HG03060 (cell line): ENCODE results near the gene ARHGAP15.
"Not testable (repeated sequence)": the region's sequence is repeated elsewhere in the genome, so short reads cannot be mapped to it uniquely, and the experiment has no call there.

Experiments used
- ATAC-seq: cut with Tn5 transposase; IDR thresholded peaks from one replicate; pipeline ENCODE4 v1.9.1; 2021; ENCODE audit warnings: low read depth, moderate number of reproducible peaks; ENCODE audit not compliant: unreplicated experiment

ARHGAP15 gene

GRCh38 chr2:143513081-143513480 is 383.9 kb downstream of the ARHGAP15 start:
- ATAC-seq: no peak

GRCh38 chr2:143514413-143514812 is 385.2 kb downstream of the ARHGAP15 start:
- no peak for ATAC-seq

GRCh38 chr2:143515318-143515717 is 386.1 kb downstream of the ARHGAP15 start:
- ATAC-seq: no peak

- no peak for ATAC-seq
Measured at GRCh38 chr2:143519521-143519920, 390.3 kb downstream of the ARHGAP15 start.

GRCh38 chr2:143521396-143521795 is 392.2 kb downstream of the ARHGAP15 start:
- ATAC-seq: no peak

- ATAC-seq: no peak
Measured at GRCh38 chr2:143522699-143523098, 393.5 kb downstream of the ARHGAP15 start.

DNA sequence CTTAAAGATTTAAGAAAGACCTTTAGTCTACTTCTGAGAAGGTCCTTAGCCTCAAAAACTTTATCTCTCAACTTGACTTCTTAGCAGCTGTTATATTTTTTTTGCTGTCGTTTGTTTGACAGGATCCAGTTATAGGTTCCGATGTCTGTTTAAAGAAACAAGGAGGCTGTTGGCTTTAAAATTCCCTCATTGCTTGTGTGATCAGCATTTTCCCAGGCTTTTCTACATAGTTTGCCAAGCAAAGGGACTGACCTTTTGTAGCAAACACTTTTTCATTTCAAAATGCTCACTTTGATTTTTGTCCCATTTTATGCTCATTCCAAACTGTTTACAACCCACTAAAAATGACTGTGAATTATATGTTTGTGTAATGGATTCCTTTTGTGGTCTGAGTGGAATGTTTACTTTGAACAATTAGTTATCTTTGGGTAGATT is 394.9 kb downstream of the ARHGAP15 start:
- ATAC-seq: no peak

DNA sequence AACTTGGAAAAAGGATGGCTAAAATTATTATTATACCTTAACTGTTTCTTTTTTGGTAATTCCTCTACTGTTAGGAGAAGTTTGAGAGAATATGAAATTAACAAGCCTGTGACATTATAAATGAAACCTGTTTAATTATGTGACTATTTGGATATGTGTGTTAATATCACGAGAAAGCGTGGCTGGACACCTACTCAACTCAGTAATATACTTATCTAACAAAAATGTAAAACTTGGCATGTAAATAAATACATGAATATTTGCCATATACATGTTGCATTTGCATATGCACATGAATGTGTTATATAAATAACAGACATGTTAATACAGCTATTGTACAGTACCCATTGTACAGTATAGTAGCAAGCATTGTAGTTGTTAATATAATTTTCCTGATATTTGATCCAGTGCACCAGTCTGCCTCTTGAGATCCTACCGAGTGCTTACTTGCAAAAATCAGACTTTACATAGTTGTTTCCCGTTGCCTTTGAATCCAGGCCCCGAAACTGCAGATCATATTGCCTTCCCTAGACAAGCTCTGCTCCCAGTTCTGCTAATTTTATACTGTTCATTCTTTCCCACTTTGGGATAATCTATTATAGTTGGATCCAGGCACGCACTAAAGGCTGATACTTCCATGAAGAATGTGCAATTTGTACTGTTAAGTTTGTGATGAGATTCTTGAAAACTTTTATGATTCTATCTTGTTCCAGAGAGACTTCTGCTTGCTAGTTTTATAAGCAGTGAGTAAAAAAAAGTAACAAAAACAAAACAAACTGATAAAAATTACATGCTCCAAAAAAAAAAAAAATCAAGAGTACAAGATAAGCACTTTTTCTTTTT is 395.6 kb downstream of the ARHGAP15 start:
- ATAC-seq: no peak

GRCh38 chr2:143525402-143525860 is 396.2 kb downstream of the ARHGAP15 start:
- no peak for ATAC-seq

DNA sequence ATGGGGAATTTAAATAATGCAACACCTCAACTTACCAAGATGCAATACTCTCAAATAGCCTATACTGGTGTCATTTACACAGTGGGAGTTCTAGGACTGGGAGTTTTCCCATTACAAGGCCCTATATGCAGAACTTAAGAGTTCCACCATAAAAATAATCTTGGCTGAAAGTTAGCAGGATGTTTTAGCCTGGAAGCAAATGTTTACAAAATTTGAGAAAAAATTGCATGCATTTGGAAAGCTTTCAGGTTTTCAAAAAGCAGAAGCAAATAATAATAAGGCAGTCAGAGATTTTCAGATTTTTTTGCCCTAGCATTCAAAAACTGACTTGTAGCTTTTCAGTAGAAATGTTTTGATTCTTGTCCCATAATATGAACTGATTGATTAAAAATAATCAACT is 397.3 kb downstream of the ARHGAP15 start:
- ATAC-seq: no peak

- no peak for ATAC-seq
Measured at GRCh38 chr2:143528021-143528420, 398.8 kb downstream of the ARHGAP15 start.

- no peak for ATAC-seq
Measured at GRCh38 chr2:143529118-143529720, 400.0 kb downstream of the ARHGAP15 start.

DNA sequence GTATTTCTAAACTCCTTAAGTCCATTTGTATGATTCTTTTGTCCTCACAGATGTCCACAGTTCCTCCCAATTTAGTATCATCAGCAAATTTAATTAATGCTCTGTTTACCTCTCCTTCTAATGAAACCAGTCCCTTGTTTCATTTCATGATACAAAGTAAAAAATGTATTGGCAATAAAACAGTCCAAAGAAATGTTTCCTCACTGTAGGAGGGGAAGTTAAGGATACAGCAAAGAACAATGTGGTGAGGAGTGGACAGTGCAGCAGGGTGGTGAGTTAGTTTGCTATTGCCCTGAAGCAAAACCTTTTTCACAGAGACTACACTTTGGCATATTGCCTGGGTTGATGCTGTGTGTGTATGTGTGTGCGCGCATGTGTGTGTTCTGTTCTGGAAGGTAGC is 401.5 kb downstream of the ARHGAP15 start:
- no peak for ATAC-seq

- ATAC-seq: no peak
Measured at GRCh38 chr2:143532061-143532460, 402.8 kb downstream of the ARHGAP15 start.

- ATAC-seq: no peak
Measured at GRCh38 chr2:143533846-143534245, 404.6 kb downstream of the ARHGAP15 start.

DNA sequence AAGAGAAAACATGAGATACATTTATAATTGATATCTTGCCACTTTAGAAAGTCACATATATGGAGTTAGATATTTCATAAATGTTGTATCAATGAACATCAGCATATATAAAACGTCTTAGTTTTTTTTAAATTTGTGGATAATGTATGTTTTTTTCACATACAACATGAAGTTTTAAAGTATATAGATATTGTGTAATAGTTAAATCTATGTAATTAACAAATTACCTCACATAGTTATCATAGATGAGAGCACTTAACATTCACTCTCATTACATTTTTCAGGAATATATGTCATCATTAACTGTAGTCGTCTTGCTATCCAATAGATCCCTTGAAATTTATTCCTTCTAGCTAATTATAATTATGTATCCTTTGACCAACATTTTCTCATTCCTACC is 406.6 kb downstream of the ARHGAP15 start:
- no peak for ATAC-seq

GRCh38 chr2:143541899-143542298 is 412.7 kb downstream of the ARHGAP15 start:
- not testable (repeated sequence) for ATAC-seq

DNA sequence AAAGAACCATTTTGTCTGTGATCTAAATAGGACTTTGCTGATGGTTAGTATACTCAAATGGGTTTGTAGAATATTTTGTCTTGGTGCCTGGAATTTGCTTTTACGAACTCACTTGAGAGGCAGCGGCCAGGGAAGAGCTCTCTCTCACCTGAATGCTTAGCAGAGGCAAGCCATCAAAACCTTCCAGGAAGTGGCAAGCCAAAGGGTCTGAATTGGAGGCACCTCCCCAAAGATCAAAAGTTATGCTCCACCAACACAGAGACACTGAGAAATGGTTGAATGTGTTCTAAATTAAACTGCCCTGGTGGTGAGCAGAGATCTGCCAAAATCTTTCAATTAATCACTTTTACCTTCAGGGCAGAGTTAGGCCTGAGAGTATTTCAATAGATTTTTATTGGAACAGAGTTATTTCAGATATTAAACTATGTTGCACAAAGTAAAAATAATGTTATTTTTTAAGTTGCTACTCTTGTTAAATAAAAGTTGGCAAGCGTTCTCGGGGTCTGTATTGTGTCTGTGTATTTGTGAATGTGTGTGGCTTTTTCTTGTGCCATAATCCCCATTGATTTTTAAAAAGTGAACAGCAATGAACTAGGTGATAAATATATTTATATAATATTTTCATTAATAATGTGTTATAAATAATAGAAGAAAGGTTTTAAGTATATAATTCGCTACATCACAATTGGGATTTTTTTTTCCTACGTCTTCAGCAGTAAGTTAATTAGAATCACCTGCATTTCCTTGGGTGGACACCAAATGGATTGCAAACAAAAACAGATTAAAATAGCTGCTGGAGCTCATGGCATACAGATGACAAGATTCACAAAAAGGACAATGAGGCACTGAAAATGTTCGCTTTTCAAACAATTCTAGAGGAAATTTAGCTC is 416.1 kb downstream of the ARHGAP15 start:
- no peak for ATAC-seq

- ATAC-seq: no peak
Measured at GRCh38 chr2:143545949-143546255, 416.7 kb downstream of the ARHGAP15 start.

DNA sequence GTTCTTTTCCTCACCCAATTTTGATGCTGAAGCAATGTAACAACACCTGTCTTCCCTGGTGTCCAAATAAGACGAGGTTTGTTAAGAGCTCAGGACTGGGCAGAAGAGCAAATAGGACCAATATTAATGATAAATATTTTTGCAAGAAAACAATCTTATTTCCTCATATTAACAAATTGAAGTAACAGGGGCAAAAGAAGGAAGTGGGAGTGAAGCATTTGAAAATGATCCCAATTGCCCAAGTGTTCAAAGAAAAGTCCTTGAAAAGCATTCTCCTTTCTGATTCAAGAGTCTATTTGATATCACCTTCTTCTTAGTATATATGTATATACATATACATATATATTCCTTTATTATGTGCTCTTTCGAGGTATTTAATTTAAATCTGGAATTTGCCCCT is 418.8 kb downstream of the ARHGAP15 start:
- no peak for ATAC-seq

DNA sequence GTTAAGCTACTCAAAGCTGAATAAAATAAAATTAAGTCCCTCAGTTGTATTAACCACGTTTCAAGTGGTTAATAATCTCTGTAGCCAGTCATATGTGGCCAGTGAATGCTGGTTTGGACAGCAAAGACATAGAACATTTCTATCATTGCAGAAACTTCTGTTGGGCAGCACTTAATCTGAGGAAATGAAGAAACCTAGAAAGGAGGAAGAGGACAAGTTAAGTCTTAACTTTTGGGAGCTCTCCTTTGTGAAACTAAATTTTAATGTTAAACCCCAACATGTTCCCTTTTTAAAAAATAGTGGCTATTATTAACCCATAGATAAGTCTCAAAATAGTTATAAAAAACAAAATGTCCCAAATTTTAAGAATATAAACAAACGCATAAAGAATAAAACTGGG is 421.3 kb downstream of the ARHGAP15 start:
- ATAC-seq: no peak
